ENCODE results near the gene MKRN2OS. TPM values are rescaled to one million over a fixed set of nuclear protein-coding genes. Genes with fewer than 3 reads are reported as not detected.

The MKRN2OS gene
- total RNA-seq, 1 donor from 2014 or later = 0.92 TPM

DNA sequence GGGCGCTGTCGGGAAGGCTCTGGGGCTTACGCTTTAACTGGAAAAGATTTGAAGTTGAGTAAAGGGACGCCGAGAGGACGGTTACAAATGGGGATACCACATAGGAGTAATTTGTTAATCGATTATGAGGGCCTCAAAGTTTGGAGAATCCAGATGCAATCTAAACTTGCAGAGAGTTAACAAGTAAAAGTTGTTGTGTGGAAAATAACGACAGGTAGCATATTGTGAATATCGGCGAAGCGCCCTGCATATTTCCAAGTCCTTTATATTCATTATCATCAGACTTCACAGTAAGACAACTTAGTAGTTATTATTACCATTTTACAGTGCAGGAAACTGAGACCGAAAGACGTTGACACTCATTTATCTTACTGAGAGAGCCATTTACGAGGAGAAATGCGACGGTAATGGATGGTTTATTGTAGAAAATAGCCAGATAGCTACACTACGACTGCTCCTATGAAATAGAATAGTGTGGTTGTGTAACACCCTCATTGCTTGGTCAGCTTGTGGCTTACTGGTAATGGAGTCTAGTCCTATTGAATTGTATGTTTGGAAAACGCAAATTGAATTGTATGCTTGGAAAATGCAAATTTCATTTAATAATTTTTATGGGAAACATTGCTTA is 12.3 kb upstream of the MKRN2OS start:
- H3K27me3 Mint-ChIP-seq = peaks cover 7% of the 10 kb centered on the region
- H3K9me3 Mint-ChIP-seq = no peaks in the 10 kb centered on the region
- H3K4me1 Mint-ChIP-seq (ENCODE audit: unreplicated experiment) = peaks cover 43% of the 10 kb centered on the region
- TF ChIP-seq, protein P1, sequence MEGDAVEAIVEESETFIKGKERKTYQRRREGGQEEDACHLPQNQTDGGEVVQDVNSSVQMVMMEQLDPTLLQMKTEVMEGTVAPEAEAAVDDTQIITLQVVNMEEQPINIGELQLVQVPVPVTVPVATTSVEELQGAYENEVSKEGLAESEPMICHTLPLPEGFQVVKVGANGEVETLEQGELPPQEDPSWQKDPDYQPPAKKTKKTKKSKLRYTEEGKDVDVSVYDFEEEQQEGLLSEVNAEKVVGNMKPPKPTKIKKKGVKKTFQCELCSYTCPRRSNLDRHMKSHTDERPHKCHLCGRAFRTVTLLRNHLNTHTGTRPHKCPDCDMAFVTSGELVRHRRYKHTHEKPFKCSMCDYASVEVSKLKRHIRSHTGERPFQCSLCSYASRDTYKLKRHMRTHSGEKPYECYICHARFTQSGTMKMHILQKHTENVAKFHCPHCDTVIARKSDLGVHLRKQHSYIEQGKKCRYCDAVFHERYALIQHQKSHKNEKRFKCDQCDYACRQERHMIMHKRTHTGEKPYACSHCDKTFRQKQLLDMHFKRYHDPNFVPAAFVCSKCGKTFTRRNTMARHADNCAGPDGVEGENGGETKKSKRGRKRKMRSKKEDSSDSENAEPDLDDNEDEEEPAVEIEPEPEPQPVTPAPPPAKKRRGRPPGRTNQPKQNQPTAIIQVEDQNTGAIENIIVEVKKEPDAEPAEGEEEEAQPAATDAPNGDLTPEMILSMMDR (conservative IDR thresholded peaks at IDR 0.05) = no peak
- no peaks in the 10 kb centered on the region for H3K36me3 Mint-ChIP-seq
- H3K27ac Mint-ChIP-seq = peak overlapping the region; percentile 95
- H3K4me3 Mint-ChIP-seq = peak overlapping the region; percentile 94
- DNase-seq (ENCODE audit: extremely low spot score, unreplicated experiment) = no peak

DNA sequence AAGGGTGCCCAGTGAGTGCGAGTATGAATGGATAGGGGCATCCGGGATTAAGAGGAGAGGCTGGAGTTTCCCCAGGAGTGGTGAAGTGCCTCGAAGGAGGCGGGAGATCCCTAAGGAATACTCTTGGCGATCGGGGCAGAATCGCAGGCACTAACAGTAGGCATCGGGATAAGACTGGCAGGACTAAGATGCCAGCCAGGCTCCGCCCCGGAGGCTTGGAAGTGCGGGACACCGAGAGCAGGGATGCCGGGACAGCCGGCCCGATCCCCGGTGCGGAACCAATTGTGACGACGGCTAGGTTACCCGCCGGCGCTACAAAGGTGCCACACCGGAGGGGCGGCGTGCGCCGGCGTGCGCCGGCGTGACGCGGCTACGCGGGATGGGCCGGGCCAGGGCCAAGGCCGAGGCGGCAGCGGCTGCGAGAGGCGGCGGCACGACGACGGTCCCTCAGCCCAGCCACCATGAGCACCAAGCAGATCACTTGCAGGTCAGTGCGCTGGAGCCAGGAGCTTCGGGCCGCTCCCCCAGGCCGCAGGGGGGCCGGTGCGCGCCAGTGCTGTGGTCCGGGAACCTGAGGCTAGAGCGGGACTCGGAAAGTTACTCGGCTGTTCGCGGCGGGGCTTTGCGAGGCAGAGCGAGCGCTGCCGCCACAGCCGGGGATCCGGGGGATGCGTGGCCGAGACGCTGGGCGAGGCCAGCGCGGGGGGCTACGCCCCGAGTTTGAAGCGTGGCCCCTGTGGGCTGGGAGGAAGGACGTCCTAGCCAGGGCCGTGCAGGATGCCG is 11.6 kb upstream of the MKRN2OS start, which contains the start of gene MKRN2:
Gene MKRN2, plus strand, starts transcription at position 398 of the 783 bp plus-strand sequence. Its CDS starts 64 bp downstream, at position 462.
- H3K27me3 Mint-ChIP-seq = peaks cover 7% of the 10 kb centered on the region
- TF ChIP-seq, protein P1 (conservative IDR thresholded peaks at IDR 0.05) = no peak
- peak within 1 kb of the TSS; percentile 95 for H3K27ac Mint-ChIP-seq
- H3K9me3 Mint-ChIP-seq = no peaks in the 10 kb centered on the region
- H3K4me1 Mint-ChIP-seq (ENCODE audit: unreplicated experiment) = peaks cover 37% of the 10 kb centered on the region
- DNase-seq (ENCODE audit: extremely low spot score, unreplicated experiment) = peak; percentile 92
- H3K4me3 Mint-ChIP-seq = peak within 1 kb of the TSS; percentile 94
- H3K36me3 Mint-ChIP-seq = no peaks in the 10 kb centered on the region

DNA sequence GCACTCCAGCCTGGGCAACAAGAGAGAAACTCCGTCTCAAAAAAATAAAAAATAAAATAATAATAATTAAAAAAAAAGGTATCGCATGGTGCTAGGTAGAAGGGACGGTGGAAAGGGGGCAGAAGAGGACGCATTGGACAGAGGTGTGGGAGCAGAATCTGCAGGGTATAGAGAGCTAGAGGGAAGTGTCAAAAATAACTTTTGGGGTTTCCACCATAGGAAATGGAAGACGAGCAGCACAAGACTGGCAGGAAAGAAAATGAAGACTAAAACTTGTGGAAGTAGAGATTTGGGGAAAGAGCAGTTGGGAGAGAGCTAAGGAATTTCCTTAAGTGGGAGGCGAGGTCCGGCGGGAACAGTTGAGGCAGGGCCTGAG is 11.0 kb upstream of the MKRN2OS start:
- Mint-ChIP-seq H3K4me1 (ENCODE audit: unreplicated experiment) (peaks cover 36% of the 10 kb centered on the region), H3K4me3 (peak overlapping the region; percentile 94), H3K36me3 (no peaks in the 10 kb centered on the region), H3K27ac (peak overlapping the region; percentile 95), H3K27me3 (peaks cover 7% of the 10 kb centered on the region), H3K9me3 (no peaks in the 10 kb centered on the region)
- TF ChIP-seq, protein P1 (conservative IDR thresholded peaks at IDR 0.05) = no peak
- no peak for DNase-seq (ENCODE audit: extremely low spot score, unreplicated experiment)

DNA sequence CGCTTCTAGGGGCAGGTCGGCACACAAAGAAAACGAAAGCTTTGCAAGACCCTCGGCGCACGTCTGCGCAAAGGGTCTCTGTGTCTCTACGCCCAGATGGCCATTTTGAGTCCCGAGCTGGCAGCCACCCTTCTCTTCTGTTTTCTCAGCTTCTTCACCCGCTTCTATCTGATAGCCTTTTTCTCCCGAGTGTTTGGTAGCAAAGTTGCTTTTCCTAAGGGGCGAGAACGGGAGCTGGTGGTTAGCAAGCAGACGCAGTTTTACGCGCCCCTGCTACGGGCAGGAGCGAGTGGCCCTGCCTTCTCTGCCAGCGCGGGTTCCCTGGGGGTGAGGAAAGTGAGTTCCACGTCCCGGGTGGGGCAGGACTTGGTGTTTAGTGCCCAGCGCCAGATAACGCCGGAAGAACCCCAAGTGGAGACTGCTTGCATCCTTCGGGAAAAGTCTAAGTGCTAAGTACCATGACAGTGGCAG is 8.7 kb upstream of the MKRN2OS start:
- H3K4me3 Mint-ChIP-seq = peak overlapping the region; percentile 31
- H3K4me1 Mint-ChIP-seq (ENCODE audit: unreplicated experiment) = peaks cover 16% of the 10 kb centered on the region
- TF ChIP-seq, protein P1 (conservative IDR thresholded peaks at IDR 0.05) = no peak

DNA sequence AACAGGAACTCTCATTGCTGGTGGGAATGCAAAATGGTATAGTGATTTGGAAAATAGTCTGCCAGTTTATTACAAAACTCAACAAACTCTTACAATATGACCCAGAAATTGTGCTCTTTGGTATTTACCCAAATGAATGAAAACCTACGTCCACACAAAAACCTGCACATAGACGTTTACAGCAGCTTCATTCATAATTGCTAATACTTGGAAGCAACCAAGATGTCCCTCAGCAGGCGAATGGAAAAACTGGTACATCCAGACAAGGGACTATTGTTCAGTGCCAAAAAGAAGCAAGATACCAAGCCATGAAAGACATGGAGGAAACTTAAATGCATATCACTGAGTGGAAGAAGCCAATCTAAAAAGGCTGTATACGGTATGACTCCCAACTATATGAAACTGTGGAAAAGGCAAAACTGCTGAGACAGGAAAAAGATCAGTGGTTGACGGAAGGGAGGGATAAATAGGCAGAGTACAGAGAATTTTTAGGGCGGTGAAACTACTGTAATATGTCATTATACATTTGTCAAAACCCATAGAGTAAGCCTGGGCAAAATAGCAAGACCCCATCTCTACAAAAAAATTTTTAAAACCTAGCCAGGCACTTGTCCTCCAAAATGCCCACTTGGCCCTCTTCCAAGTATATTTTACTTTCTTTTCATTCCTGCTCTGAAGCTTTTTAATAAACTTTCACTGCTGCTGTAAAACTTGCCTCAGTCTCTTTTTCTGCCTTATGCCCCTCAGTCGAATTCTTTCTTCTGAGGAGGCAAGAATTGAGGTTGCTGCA is 4.9 kb upstream of the MKRN2OS start:
- Mint-ChIP-seq H3K9me3 (no peaks in the 10 kb centered on the region), H3K4me3 (no peak overlapping the region), H3K27me3 (peaks cover 11% of the 10 kb centered on the region), H3K36me3 (no peaks in the 10 kb centered on the region), H3K4me1 (ENCODE audit: unreplicated experiment) (peaks cover 4% of the 10 kb centered on the region), H3K27ac (no peak overlapping the region)
- TF ChIP-seq, protein P1 (conservative IDR thresholded peaks at IDR 0.05) = no peak
- no peak for DNase-seq (ENCODE audit: extremely low spot score, unreplicated experiment)

More for the DNA sequence above, 8.7 kb upstream of the MKRN2OS start:
- no peak overlapping the region for H3K27ac Mint-ChIP-seq
- peaks cover 11% of the 10 kb centered on the region for H3K27me3 Mint-ChIP-seq
- no peaks in the 10 kb centered on the region for H3K9me3 Mint-ChIP-seq
- H3K36me3 Mint-ChIP-seq = no peaks in the 10 kb centered on the region
- DNase-seq (ENCODE audit: extremely low spot score, unreplicated experiment) = no peak

All from type B pancreatic cell (in vitro differentiated cells).